SJCRH30 (cell line): ENCODE results near the gene PSMD7. TPM values are rescaled to one million over a fixed set of nuclear protein-coding genes. Genes with fewer than 3 reads are reported as not detected.

Experiments used
- DNase-seq, 2 experiments: peaks; one replicate each; pipeline ENCODE4 v3.0.0-alpha.2; 2015 to 2020
- H3K27ac ChIP-seq: fragments of 250-450 bp; sonication (Bioruptor Pico); 2 replicates; pipeline ENCODE4 v1.5.1; 2020; ENCODE audit warnings: mild to moderate bottlenecking, moderate library complexity
- H3K27me3 ChIP-seq: fragments of 250-450 bp; sonication (Bioruptor Pico); 2 replicates; pipeline ENCODE4 v1.5.1; 2020; ENCODE audit warnings: mild to moderate bottlenecking, moderate library complexity
- H3K36me3 ChIP-seq: fragments of 250-450 bp; sonication (Bioruptor Pico); 2 replicates; pipeline ENCODE4 v1.5.1; 2020; ENCODE audit warnings: mild to moderate bottlenecking, moderate library complexity
- H3K4me1 ChIP-seq: fragments of 250-450 bp; sonication (Bioruptor Pico); 2 replicates; pipeline ENCODE4 v1.5.1; 2020; ENCODE audit warnings: mild to moderate bottlenecking, moderate library complexity
- H3K4me3 ChIP-seq: fragments of 250-450 bp; sonication (Bioruptor Pico); 2 replicates; pipeline ENCODE4 v1.5.1; 2020; ENCODE audit warnings: mild to moderate bottlenecking, moderate library complexity
- H3K9me3 ChIP-seq: fragments of 250-450 bp; sonication (Bioruptor Pico); replicated peaks from 2 replicates; pipeline ENCODE4 v1.5.1; 2020; ENCODE audit warnings: mild to moderate bottlenecking, moderate library complexity
- total RNA-seq: library from RNA; depleted of rRNA; stranded (reverse); fragments of >200 nt; shearing (Covaris generic); gene quantifications from 2 replicates; pipeline ENCODE4 v1.2.3, GENCODE V29; 2014; rRNA removed

The PSMD7 gene
- total RNA-seq = 50.0 and 59.8 TPM in 2 replicates

DNA sequence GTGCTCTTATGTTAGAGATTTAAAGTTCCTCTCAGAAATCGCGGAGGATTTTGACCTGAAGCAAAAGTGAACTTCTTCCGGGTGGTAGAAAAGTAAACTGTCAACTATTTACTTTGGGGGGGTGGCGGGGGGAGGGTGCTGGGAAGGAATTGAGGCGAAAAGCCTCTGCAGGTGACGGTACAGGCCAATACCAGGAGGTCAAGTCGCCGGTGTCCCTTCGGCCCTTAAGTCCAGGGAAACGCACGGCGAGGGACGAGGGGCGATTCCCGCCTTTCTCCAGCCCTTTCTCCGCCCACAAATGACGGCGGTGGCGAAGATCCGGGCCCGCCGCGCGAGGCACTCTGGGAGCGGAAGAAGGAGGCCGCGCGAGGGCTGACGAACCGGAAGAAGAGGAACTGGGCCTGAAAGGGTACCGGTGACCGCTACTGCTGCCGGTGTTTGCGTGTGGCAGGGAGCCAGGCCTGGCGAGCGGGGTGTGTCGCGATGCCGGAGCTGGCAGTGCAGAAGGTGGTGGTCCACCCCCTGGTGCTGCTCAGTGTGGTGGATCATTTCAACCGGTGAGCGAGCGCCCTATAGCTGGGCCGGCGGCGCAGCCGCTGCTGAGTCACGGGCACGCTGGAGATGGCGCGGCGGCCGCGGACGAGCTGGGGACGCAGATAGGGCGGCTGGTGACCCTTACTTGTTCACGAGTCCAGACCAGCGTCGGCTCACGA, at the start of gene PSMD7:
Gene PSMD7, plus strand, starts transcription at position 383 of the 713 bp plus-strand sequence. Its CDS starts 101 bp downstream, at position 484.
- Histone ChIP-seq H3K9me3 (no peaks in the 10 kb centered on the region), H3K4me1 (no peaks in the 10 kb centered on the region), H3K36me3 (peaks cover 20% of the 10 kb centered on the region), H3K27me3 (no peaks in the 10 kb centered on the region), H3K27ac (peak within 1 kb of the TSS; percentile 85), H3K4me3 (peak within 1 kb of the TSS; percentile 77)
- peak; percentile 78 to 83 for DNase-seq

DNA sequence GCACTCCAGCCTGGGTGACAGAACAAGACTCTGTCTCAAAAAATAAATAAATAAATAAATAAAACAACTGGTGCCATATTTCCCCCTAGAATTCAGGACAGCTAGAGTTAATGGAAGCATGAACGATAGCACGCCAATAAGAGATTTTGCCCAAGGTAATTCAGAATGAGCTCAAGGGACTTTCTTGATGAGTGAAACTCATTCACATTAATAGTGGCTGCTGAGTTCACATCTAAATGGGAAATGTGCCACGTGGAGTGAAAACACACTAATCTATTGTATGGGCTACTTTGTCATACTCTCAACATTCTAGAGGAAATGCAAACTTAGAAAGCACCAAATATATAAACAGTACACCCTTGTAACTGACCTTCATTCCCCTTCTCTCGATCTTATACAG, 47.4 kb upstream of the PSMD7 start:
- Histone ChIP-seq H3K27me3 (no peaks in the 10 kb centered on the region), H3K4me1 (no peaks in the 10 kb centered on the region), H3K36me3 (no peaks in the 10 kb centered on the region), H3K9me3 (no peaks in the 10 kb centered on the region), H3K4me3 (no peak overlapping the region), H3K27ac (no peak overlapping the region)
- no peak for DNase-seq

DNA sequence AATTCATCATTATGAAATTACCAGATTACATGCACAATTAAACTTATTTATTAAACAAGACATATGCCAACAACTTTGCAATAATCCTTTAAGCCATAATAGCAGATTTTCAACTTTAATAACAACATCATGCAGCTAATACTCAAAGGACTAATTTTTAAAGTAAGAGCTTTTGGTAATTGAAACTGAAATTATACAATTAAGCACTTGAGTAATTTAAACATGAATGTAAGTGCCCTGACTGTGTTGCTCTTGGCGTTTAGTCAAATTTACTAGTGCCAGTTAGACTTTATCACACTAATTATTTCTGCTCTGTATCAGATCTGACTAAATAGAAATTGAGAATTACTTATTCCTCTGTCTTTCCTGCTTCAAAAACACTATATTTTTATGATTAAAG, 46.8 kb upstream of the PSMD7 start:
- no peak for DNase-seq
- H3K9me3 ChIP-seq = no peaks in the 10 kb centered on the region
- H3K4me3 ChIP-seq = no peak overlapping the region
- H3K27me3 ChIP-seq = no peaks in the 10 kb centered on the region
- no peaks in the 10 kb centered on the region for H3K36me3 ChIP-seq
- H3K27ac ChIP-seq = no peak overlapping the region
- no peaks in the 10 kb centered on the region for H3K4me1 ChIP-seq

DNA sequence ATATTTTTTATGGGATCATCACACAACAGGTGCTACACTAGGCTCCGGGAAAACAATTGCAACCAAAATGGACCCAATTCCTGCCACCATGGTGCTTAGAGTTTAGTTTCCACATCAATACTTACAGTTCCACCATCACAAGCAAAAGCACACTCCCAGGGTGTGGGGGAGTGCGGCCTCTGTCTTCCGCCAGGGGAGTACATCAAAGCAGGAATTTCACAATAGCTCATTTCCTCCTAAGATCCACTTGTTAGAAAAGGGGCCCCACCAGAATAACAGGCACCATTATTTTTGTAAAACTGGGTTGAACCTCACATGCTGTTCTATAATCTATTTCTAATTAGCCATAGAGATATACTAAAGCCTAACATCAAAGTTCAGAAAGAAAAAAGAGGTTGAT, 44.3 kb upstream of the PSMD7 start:
- DNase-seq = no peak
- H3K4me1 ChIP-seq = no peaks in the 10 kb centered on the region

DNA sequence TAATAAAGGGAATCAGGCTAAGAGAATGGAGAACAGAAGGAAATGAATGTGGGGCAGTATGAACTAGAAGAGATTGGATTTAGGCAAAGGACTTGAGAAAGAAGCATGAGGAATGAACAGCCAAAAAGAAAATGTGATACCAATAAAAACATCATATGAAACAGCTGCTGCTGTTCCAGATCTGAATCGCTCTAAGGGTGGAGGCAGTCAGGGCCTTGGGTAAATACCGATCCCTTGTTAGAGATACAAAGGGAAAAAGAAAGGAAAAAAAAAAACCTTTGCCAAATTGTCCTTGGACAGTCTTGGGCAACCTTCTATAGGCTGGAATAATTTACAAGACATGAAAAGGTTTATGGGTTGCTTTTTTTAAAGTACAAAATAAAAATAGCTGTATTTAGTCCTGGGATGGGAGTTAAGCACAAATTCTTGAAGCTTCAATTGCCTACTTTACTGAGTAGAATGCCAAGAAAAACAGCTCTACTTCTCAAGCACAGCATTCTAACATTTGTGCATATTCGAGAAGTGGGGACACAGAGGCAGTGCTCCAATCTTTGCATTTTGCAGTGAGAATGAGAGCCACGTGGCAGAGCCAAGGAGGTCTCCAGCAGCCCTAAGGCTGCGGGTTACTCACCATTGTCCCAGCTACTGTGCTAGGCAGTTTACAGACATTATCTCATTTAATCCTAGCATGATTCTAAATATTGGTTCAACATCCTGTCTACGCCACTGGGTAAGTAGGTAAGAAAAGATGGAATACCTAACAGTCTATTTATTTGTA, 43.3 kb upstream of the PSMD7 start:
- Histone ChIP-seq H3K4me3 (no peak overlapping the region), H3K9me3 (no peaks in the 10 kb centered on the region), H3K27ac (no peak overlapping the region), H3K4me1 (no peaks in the 10 kb centered on the region), H3K36me3 (no peaks in the 10 kb centered on the region), H3K27me3 (no peaks in the 10 kb centered on the region)
- DNase-seq = no peak

More for the DNA sequence above, 44.3 kb upstream of the PSMD7 start:
- H3K4me3 ChIP-seq = no peak overlapping the region
- H3K9me3 ChIP-seq = no peaks in the 10 kb centered on the region
- no peaks in the 10 kb centered on the region for H3K36me3 ChIP-seq
- H3K27ac ChIP-seq = no peak overlapping the region
- H3K27me3 ChIP-seq = no peaks in the 10 kb centered on the region

DNA sequence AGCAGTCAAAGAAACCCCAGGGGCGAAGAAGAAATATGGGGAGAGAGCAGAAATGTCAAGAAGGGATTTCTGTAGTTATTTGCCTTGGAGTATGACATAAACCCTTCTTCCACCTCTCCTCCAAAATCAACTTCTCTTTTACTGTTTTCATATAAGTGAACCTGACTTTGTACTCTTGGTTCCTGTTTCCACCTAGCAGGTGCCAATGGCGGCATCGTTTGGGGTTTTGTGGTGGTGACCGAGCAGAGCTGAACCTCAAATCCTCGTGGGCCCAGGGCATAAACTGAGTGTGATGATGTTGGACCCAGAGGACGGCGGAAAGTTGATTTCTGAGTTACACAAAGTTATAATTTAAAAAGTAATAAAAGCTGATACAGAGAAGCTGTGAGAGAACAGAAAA, 39.6 kb upstream of the PSMD7 start:
- Histone ChIP-seq H3K36me3 (no peaks in the 10 kb centered on the region), H3K27ac (no peak overlapping the region), H3K9me3 (no peaks in the 10 kb centered on the region), H3K27me3 (no peaks in the 10 kb centered on the region), H3K4me1 (no peaks in the 10 kb centered on the region), H3K4me3 (no peak overlapping the region)
- no peak for DNase-seq

DNA sequence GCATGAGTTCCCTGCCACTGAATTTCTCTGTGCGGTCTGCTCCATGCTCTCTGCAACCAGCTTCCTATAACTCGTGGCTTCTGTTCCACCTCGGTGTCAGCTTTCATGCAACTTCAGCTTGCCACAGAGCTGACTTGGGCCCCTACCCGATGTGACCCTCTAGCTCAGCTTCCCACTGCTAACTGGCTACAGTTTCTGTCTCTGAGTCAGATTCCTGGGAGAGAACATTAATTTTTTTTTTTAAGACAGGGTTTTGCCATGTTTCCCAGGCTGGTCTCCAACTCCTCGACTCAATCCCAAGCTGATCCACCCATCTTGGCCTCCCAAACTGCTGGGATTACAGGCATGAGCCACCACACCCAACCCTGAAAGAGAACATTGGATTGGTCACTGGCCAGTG, 35.5 kb upstream of the PSMD7 start:
- H3K4me1 ChIP-seq = no peaks in the 10 kb centered on the region
- no peaks in the 10 kb centered on the region for H3K36me3 ChIP-seq
- no peak overlapping the region for H3K4me3 ChIP-seq
- no peak for DNase-seq
- no peaks in the 10 kb centered on the region for H3K9me3 ChIP-seq
- no peaks in the 10 kb centered on the region for H3K27me3 ChIP-seq
- no peak overlapping the region for H3K27ac ChIP-seq

DNA sequence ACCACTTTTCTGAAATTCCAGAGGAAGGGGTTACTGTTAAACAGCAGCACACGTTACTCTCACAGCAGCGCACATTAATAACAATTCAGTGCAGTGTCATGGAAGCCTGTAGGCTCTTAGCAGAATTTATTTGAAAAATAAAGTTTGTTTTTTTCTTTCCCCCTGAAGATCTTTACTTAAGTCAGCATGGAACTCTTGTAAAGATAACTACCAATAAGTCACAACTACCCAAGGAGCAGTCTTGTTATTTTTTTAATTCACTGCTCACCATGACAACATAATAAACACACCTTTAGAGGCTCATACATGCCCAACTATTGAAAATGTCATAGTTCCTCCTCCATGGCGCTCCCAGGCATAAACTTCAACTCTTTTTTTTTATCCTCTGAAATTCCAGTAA, 31.8 kb upstream of the PSMD7 start:
- Histone ChIP-seq H3K27me3 (no peaks in the 10 kb centered on the region), H3K36me3 (no peaks in the 10 kb centered on the region), H3K9me3 (no peaks in the 10 kb centered on the region), H3K4me1 (no peaks in the 10 kb centered on the region), H3K4me3 (no peak overlapping the region), H3K27ac (no peak overlapping the region)
- no peak for DNase-seq

DNA sequence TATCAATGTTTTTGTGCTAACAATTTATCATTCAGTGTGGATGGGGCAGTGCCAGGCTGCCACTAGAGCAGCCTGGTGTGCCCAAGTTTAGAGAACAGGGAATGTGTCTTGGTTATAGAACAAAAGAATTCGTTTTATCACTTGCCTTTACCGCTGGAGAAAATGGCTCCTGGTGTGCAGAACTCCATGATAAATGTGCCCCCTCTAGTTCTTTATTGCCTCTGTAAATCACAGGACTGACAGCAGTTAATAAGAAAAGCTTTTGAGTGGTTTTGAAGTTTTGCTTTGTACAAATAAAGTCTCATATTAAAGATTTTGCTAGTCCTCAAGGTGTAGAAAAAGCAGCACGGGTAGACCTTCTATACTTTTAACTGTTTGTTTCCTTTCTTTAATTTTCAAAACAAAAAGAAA, 28.2 kb upstream of the PSMD7 start:
- no peak for DNase-seq
- H3K4me1 ChIP-seq = no peaks in the 10 kb centered on the region

DNA sequence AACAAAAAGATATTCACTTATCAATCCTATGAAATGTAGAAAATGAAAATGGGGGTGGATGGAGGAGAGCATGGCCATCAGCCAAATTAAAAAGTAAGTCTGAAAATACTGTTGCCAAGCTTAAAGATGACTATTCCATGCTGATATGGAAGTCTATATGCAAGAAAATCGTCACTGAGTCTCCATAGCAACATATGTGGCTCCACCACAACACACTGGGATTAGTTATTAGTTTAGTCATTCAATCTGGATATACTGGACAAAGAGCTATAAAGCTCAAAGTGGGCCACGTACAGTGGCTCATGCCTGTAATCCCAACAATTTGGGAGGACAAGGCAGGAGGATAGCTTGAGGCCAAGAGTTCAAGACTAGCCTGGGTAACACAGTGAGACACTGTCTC, 24.7 kb upstream of the PSMD7 start:
- Histone ChIP-seq H3K27me3 (no peaks in the 10 kb centered on the region; the same call in 1 of the 2 replicates), H3K4me3 (no peak overlapping the region), H3K36me3 (no peaks in the 10 kb centered on the region), H3K4me1 (no peaks in the 10 kb centered on the region), H3K27ac (no peak overlapping the region), H3K9me3 (no peaks in the 10 kb centered on the region)
- no peak for DNase-seq

More for the DNA sequence above, 28.2 kb upstream of the PSMD7 start:
- Histone ChIP-seq H3K9me3 (no peaks in the 10 kb centered on the region), H3K4me3 (no peak overlapping the region), H3K27me3 (no peaks in the 10 kb centered on the region), H3K36me3 (no peaks in the 10 kb centered on the region), H3K27ac (no peak overlapping the region)

DNA sequence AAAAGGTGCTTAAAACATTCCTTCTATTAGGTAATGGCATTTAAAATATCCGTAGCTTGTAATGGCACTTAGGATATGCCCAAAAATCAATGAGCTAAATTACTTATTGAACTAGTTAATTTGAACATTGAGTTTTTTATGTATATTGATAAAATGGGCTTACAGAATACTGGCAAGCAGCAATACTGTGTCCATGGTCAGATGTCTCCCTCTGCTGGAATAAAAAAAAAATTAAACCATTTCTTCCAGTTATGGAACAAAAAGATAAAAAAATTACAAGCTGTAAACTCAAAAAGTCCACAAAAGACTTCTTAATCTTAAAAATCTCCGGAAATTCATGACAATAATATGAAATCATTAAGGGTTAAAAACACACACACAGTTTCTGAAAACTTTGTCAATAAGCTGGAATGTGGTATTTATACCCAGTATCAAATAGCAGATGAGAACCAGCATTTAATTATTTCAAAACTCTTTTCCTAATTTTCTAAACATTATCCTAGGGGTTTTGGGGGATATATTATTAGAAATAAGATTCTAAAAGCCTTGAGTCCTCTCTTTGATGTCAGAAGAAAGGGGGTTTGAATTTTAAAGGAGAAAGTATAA, 21.5 kb upstream of the PSMD7 start:
- no peaks in the 10 kb centered on the region for H3K9me3 ChIP-seq
- no peak overlapping the region for H3K27ac ChIP-seq
- peak in 1 of 2 experiments; percentile 17 for DNase-seq
- H3K4me3 ChIP-seq = no peak overlapping the region
- H3K27me3 ChIP-seq = no peaks in the 10 kb centered on the region; the same call in 1 of the 2 replicates
- H3K36me3 ChIP-seq = no peaks in the 10 kb centered on the region
- H3K4me1 ChIP-seq = no peaks in the 10 kb centered on the region

DNA sequence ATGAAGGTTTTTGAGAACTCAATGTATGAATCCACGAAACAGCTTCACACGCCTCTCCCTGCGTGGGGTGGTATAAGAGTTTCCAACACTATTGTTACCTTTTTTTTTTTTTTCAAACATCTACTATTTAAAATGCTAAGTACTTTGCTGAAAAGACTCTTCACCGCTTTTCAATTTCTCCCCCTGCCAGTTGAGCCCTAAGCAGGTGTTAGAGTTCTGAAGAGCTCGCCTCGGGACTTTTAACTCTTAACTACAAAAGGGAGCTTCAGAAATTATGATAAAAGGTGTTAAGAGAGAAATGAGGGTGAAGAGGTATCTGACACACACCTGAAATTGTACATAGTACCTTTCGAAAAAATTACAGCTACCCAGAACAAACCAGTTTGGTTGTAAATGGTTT, 20.9 kb upstream of the PSMD7 start:
- Histone ChIP-seq H3K27ac (no peak overlapping the region), H3K36me3 (no peaks in the 10 kb centered on the region), H3K4me3 (no peak overlapping the region), H3K4me1 (no peaks in the 10 kb centered on the region), H3K9me3 (no peaks in the 10 kb centered on the region), H3K27me3 (no peaks in the 10 kb centered on the region; the same call in 1 of the 2 replicates)
- DNase-seq = no peak

DNA sequence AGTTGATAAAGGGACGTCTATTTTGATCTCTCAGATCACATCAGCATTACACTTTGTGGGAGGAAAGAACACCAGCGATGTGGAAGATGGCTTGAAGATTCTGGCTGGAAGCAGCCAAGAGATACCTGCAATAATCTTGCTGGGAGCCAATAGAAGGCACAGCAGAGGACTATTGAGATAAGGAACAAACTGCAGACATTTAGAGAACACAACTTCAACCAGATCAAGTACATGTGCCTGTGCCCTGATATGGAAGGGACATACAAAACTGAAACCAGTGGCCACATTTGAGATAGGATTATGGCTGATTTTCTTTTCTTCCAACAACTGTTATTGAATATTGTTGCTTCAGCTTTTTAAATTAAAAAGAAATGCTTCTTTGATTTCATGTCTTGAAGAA, 18.6 kb upstream of the PSMD7 start:
- Histone ChIP-seq H3K4me1 (no peaks in the 10 kb centered on the region), H3K36me3 (no peaks in the 10 kb centered on the region), H3K27ac (no peak overlapping the region), H3K4me3 (no peak overlapping the region), H3K9me3 (no peaks in the 10 kb centered on the region), H3K27me3 (no peaks in the 10 kb centered on the region; the same call in 1 of the 2 replicates)
- DNase-seq = no peak

DNA sequence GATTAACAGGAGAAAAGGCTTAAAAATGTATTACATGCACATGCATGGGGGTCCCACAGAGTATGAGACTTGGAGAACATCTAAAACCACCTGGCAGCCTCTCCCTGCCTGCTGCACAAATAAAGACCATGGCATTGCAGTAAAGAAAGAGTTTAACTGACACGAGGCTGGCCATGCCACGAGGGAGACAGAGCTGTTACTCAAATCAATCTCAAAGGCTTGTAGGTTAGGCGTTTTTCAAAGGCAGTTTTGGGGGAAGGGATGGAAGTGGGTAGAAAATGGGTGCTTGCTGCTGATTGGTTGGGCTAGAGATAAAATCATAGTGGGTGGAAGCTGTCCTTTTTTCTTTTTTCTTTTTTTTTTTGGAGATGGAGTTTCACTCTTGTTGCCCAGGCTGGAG, 17.3 kb upstream of the PSMD7 start:
- Histone ChIP-seq H3K4me1 (no peaks in the 10 kb centered on the region), H3K36me3 (no peaks in the 10 kb centered on the region), H3K9me3 (no peaks in the 10 kb centered on the region), H3K27ac (no peak overlapping the region), H3K4me3 (no peak overlapping the region), H3K27me3 (no peaks in the 10 kb centered on the region; the same call in 1 of the 2 replicates)
- no peak for DNase-seq

DNA sequence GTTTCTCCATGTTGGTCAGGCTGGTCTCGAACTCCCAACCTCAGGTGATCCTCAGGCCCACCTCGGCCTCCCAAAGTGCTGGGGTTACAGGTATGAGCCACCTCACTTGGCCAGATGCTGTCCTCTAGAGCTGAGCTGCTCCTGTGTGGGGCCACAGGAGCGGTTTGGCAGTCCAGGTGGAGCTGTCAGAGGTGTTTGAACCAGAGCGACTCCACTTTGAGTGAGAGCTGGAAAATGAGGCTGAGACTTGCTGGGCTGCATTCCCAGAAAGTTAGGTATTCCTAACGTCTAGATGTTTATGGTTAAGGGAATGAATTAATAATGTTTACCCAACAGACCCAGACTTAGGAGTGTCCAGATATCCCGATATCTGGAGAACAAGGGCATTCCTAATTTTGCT, 16.8 kb upstream of the PSMD7 start:
- Histone ChIP-seq H3K4me1 (no peaks in the 10 kb centered on the region), H3K27me3 (no peaks in the 10 kb centered on the region; the same call in 1 of the 2 replicates), H3K9me3 (no peaks in the 10 kb centered on the region), H3K36me3 (no peaks in the 10 kb centered on the region), H3K4me3 (no peak overlapping the region), H3K27ac (no peak overlapping the region)
- no peak for DNase-seq
